MCF 10A (cell line): ENCODE results near the gene USB1. TPM values are rescaled to one million over a fixed set of nuclear protein-coding genes. Genes with fewer than 3 reads are reported as not detected.

Source experiments
- BruUV-seq: library from RNA; stranded (reverse); fragments of 400-500 nt; replicated peaks from 2 replicates; lab custom pipeline; 2021; lab: Mats Ljungman, UMichigan
- CTCF ChIA-PET: fragments of 300-600 bp; sonication (Branson Sonifier 250); formaldehyde crosslinking; extraction: SDS; loops from one replicate; lab custom pipeline; 2021; ENCODE audit warnings: antibody characterized with exemption, inconsistent platforms; lab: Yijun Ruan, JAX
- POLR2A ChIA-PET: fragments of 300-600, 350-650 bp; sonication (Branson Sonifier 250); formaldehyde crosslinking; extraction: SDS; loops from one replicate; lab custom pipeline; 2020; ENCODE audit warnings: antibody characterized with exemption, inconsistent platforms; lab: Yijun Ruan, JAX
- DNase-seq: peaks from one replicate; pipeline ENCODE4 v3.0.0-alpha.2; 2018; ENCODE audit not compliant: unreplicated experiment
- H3K27ac Mint-ChIP-seq: one replicate; pipeline ENCODE4 v1.8.0; 2022; ENCODE audit warnings: mild to moderate bottlenecking, low read depth, mixed read lengths; ENCODE audit not compliant: unreplicated experiment
- H3K27me3 Mint-ChIP-seq: one replicate; pipeline ENCODE4 v1.8.0; 2022; ENCODE audit warnings: mixed read lengths; ENCODE audit not compliant: insufficient read depth, unreplicated experiment
- H3K36me3 Mint-ChIP-seq: one replicate; pipeline ENCODE4 v1.8.0; 2022; ENCODE audit warnings: mild to moderate bottlenecking, moderate library complexity, mixed read lengths; ENCODE audit not compliant: insufficient read depth, unreplicated experiment
- H3K4me1 Mint-ChIP-seq: one replicate; pipeline ENCODE4 v1.8.0; 2022; ENCODE audit warnings: mixed read lengths; ENCODE audit not compliant: insufficient read depth, unreplicated experiment
- H3K4me3 Mint-ChIP-seq: one replicate; pipeline ENCODE4 v1.8.0; 2022; ENCODE audit warnings: mild to moderate bottlenecking, moderate library complexity, mixed read lengths; ENCODE audit not compliant: unreplicated experiment
- H3K9me3 Mint-ChIP-seq: one replicate; pipeline ENCODE4 v1.8.0; 2022; ENCODE audit warnings: mixed read lengths; ENCODE audit not compliant: unreplicated experiment
- CTCF ChIP-seq: fragments of 200-600 bp; IDR thresholded peaks from one replicate; pipeline ENCODE4 v1.8.0; 2022; ENCODE audit warnings: antibody characterized with exemption, mild to moderate bottlenecking; ENCODE audit not compliant: unreplicated experiment
- intact Hi-C: fragments of 100-400 bp; cut with micrococcal nuclease; formaldehyde crosslinking; loops from 2 replicates; pipeline ENCODE4 v1.14.1; 2022
- total RNA-seq: library from RNA; stranded (reverse); gene quantifications from 2 replicates; pipeline ENCODE4 v1.2.3, GENCODE V29; 2022

USB1 gene
- total RNA-seq, 1 experiment from 2014 or later: 49.2 TPM

GRCh38 chr16:57996406-57997175 is 4.6 kb upstream of the USB1 start:
- Mint-ChIP-seq H3K4me3 (no peak overlapping the region), H3K4me1 (peaks cover 19% of the 10 kb centered on the region), H3K27me3 (no peaks in the 10 kb centered on the region), H3K9me3 (no peaks in the 10 kb centered on the region), H3K27ac (no peak overlapping the region), H3K36me3 (peaks cover 37% of the 10 kb centered on the region)
- CTCF ChIA-PET: interaction anchor here (7.0 kb wide), 1 partner anchor 96 kb away, joined by 88 read pairs; no protein-coding TSS in a partner anchor
- intact Hi-C loops: no loop called here
- TF ChIP-seq CTCF: no peak
- BruUV-seq: no TSS peak
- DNase-seq: no peak
- POLR2A ChIA-PET: no interaction called here

- no peak overlapping the region for H3K27ac Mint-ChIP-seq
- BruUV-seq: no TSS peak
- intact Hi-C loops: no loop called here
- H3K9me3 Mint-ChIP-seq: no peaks in the 10 kb centered on the region
- no peak overlapping the region for H3K4me3 Mint-ChIP-seq
- no peak for DNase-seq
- no peaks in the 10 kb centered on the region for H3K27me3 Mint-ChIP-seq
- no peak for TF ChIP-seq CTCF
- H3K36me3 Mint-ChIP-seq: peaks cover 38% of the 10 kb centered on the region
- ChIA-PET CTCF (interaction anchor here (7.0 kb wide), 1 partner anchor 96 kb away, joined by 88 read pairs; no protein-coding TSS in a partner anchor), POLR2A (interaction anchor here (2.1 kb wide), 1 partner anchor 8 kb away, joined by 6 read pairs; no protein-coding TSS in a partner anchor)
- H3K4me1 Mint-ChIP-seq: peaks cover 19% of the 10 kb centered on the region
Measured at GRCh38 chr16:57997176-57997527, 4.1 kb upstream of the USB1 start.

GRCh38 chr16:57997528-57998265 is 3.5 kb upstream of the USB1 start:
- Mint-ChIP-seq H3K27ac (peak overlapping the region; percentile 1), H3K4me3 (peak overlapping the region; percentile 68), H3K27me3 (no peaks in the 10 kb centered on the region), H3K9me3 (no peaks in the 10 kb centered on the region), H3K36me3 (peaks cover 42% of the 10 kb centered on the region), H3K4me1 (peaks cover 19% of the 10 kb centered on the region)
- POLR2A ChIA-PET: interaction anchor here (2.1 to 3.7 kb wide), 2 partner anchors 9 to 96 kb away, joined by 6 to 13 read pairs; no protein-coding TSS in a partner anchor
- no peak for DNase-seq
- BruUV-seq: no TSS peak
- no peak for TF ChIP-seq CTCF
- CTCF ChIA-PET: interaction anchor here (0.6 to 7.0 kb wide), 4 partner anchors 9 to 97 kb away, joined by 4 to 88 read pairs (median 16); no protein-coding TSS in a partner anchor
- intact Hi-C loops: no loop called here

GRCh38 chr16:57998486-57998885 is 2.7 kb upstream of the USB1 start:
- Mint-ChIP-seq H3K36me3 (peaks cover 39% of the 10 kb centered on the region), H3K27me3 (no peaks in the 10 kb centered on the region), H3K4me1 (peaks cover 14% of the 10 kb centered on the region), H3K9me3 (no peaks in the 10 kb centered on the region), H3K4me3 (peak overlapping the region; percentile 68), H3K27ac (peak overlapping the region; percentile 1)
- intact Hi-C loops: no loop called here
- BruUV-seq: no TSS peak
- CTCF ChIA-PET: interaction anchor here (0.6 to 7.0 kb wide), 8 partner anchors 10 to 422 kb away, joined by 3 to 88 read pairs (median 4); no protein-coding TSS in a partner anchor
- DNase-seq: peak; percentile 80
- POLR2A ChIA-PET: interaction anchor here (0.7 to 3.7 kb wide), 4 partner anchors 9 to 131 kb away, joined by 3 to 13 read pairs (median 7); partner anchors contain the start of gene CFAP20
- no peak for TF ChIP-seq CTCF
